GM12892 (cell line): Measurements from ENCODE around the gene PON1.

Experiments
- POLR2A ChIP-seq: IDR thresholded peaks from 2 replicates; pipeline ENCODE4 v1.6.1; 2011; ENCODE audit warnings: low read depth, low read length, control low read depth
- POLR2AphosphoS5 ChIP-seq: IDR thresholded peaks from 2 replicates; pipeline ENCODE4 v1.6.1; 2011; ENCODE audit warnings: low read depth, low read length, control low read depth

DNA sequence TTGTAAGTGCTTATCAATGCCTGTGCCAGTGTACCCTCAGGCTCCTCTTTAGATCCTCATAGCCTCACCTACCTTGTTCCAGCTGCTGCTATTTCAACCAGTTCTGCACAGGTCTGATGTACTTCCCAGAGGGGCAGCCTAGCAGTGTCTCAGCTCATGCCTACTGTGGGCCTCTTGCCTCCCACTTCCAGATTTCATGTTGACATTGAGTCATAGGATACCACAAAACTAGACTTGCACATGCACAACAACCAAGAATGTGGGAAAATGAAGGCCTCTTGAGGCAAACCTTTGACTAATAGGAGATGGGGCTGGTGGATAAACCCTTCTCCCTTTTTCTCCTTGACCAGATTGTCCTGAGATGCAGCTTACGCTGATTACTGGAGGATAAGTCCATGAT is 40.8 kb upstream of the PON1 start:
- TF ChIP-seq POLR2AphosphoS5 (no peak), POLR2A (no peak)
